PC-9 (cell line): Measurements from ENCODE around the gene KCNQ5. TPM values are rescaled to one million over a fixed set of nuclear protein-coding genes. Genes with fewer than 3 reads are reported as not detected.

Experiments used
- BruUV-seq: library from RNA; stranded (reverse); fragments of 400-500 nt; replicated peaks from 2 replicates; lab custom pipeline; 2021; lab: Mats Ljungman, UMichigan
- CTCF ChIA-PET: fragments of 300-600 bp; sonication (Branson Sonifier 250); formaldehyde crosslinking; loops from one replicate; lab custom pipeline; 2022; ENCODE audit warnings: antibody characterized with exemption; lab: Charles Lee
- POLR2A ChIA-PET: fragments of 300-600 bp; sonication (Branson Sonifier 250); formaldehyde crosslinking; loops from one replicate; lab custom pipeline; 2022; ENCODE audit warnings: antibody characterized with exemption; ENCODE audit not compliant: unreplicated experiment; lab: Charles Lee
- DNase-seq, 2 experiments: peaks; one replicate each; pipeline versions ENCODE4 v3.0.0 to v3.0.0-alpha.2; 2015 to 2022; ENCODE audit warnings: mixed read lengths in 1 of 2
- H2AFZ ChIP-seq: fragments of 200-600 bp; sonication (generic); 2 replicates; pipeline ENCODE4 v1.8.1; 2017; ENCODE audit warnings: antibody characterized with exemption
- H3F3A ChIP-seq: fragments of 200-600 bp; sonication (generic); 2 replicates; pipeline ENCODE4 v1.8.1; 2017; ENCODE audit warnings: antibody characterized with exemption, mild to moderate bottlenecking, low read depth; ENCODE audit not compliant: insufficient read depth
- H3K27ac ChIP-seq: fragments of 200-600 bp; sonication (generic); 2 replicates; pipeline ENCODE4 v1.6.1; 2016; ENCODE audit warnings: mixed run types
- H3K27me3 ChIP-seq: fragments of 200-600 bp; sonication (generic); 2 replicates; pipeline ENCODE4 v1.6.1; 2016; ENCODE audit warnings: low read depth, mixed run types; ENCODE audit not compliant: insufficient read depth
- H3K36me3 ChIP-seq: fragments of 200-600 bp; sonication (generic); 2 replicates; pipeline ENCODE4 v1.6.1; 2016; ENCODE audit warnings: low read depth, mixed run types
- H3K4me1 ChIP-seq: fragments of 200-600 bp; sonication (generic); replicated peaks from 2 replicates; pipeline ENCODE4 v1.6.1; 2016; ENCODE audit warnings: mixed run types; ENCODE audit not compliant: insufficient read depth
- H3K4me2 ChIP-seq: fragments of 200-600 bp; sonication (generic); 2 replicates; pipeline ENCODE4 v1.6.1; 2017; ENCODE audit warnings: mixed run types
- H3K4me3 ChIP-seq: fragments of 200-600 bp; sonication (generic); 2 replicates; pipeline ENCODE4 v1.6.1; 2016; ENCODE audit warnings: mixed run types
- H3K79me2 ChIP-seq: fragments of 200-600 bp; sonication (generic); 2 replicates; pipeline ENCODE4 v1.6.1; 2017; ENCODE audit warnings: low read depth, mixed run types
- H3K9me2 ChIP-seq: fragments of 200-600 bp; sonication (generic); 2 replicates; pipeline ENCODE4 v1.8.1; 2017; ENCODE audit warnings: mild to moderate bottlenecking; ENCODE audit not compliant: insufficient read depth
- H3K9me3 ChIP-seq: fragments of 200-600 bp; sonication (generic); 2 replicates; pipeline ENCODE4 v1.8.1; 2016; ENCODE audit warnings: low read depth; ENCODE audit not compliant: insufficient read depth
- H4K20me1 ChIP-seq: fragments of 200-600 bp; sonication (generic); 2 replicates; pipeline ENCODE4 v1.8.1; 2017; ENCODE audit not compliant: insufficient read depth
- CTCF ChIP-seq: fragments of 200-600 bp; sonication (generic); conservative IDR thresholded peaks from 2 replicates; pipeline ENCODE4 v1.6.1; 2017; ENCODE audit warnings: mixed run types, antibody characterized with exemption, mild to moderate bottlenecking, moderate library complexity
- EZH2 ChIP-seq: fragments of 200-600 bp; sonication (generic); IDR thresholded peaks from 2 replicates; pipeline ENCODE4 v1.8.0; 2017; ENCODE audit warnings: antibody characterized with exemption, low read depth
- intact Hi-C: fragments of 100-400 bp; cut with micrococcal nuclease; formaldehyde crosslinking; loops from one replicate; pipeline ENCODE4 v1.10.0; 2022; ENCODE audit not compliant: unreplicated experiment
- total RNA-seq: library from RNA; stranded (reverse); gene quantifications from 2 replicates; pipeline ENCODE4 v1.2.3, GENCODE V29; 2021

The KCNQ5 gene
- total RNA-seq, 1 experiment from 2014 or later, result 0.20 TPM

GRCh38 chr6:72826037-72826436, 204.2 kb downstream of the KCNQ5 start:
- H3K4me2 ChIP-seq, result no peak overlapping the region
- H3K4me3 ChIP-seq, result no peak overlapping the region
- no peaks in the 10 kb centered on the region for H3F3A ChIP-seq
- H3K79me2 ChIP-seq, result no peaks in the 10 kb centered on the region
- peaks cover 3% of the 10 kb centered on the region; the same call in 1 of the 2 replicates for H3K9me2 ChIP-seq
- ChIA-PET CTCF (no interaction called here), POLR2A (no interaction called here)
- no peak for TF ChIP-seq EZH2
- TF ChIP-seq CTCF, result no peak
- no peaks in the 10 kb centered on the region for H4K20me1 ChIP-seq
- no peaks in the 10 kb centered on the region for H3K4me1 ChIP-seq
- H3K9me3 ChIP-seq, result no peaks in the 10 kb centered on the region; the same call in 1 of the 2 replicates
- no peaks in the 10 kb centered on the region for H3K27me3 ChIP-seq
- H3K27ac ChIP-seq, result no peak overlapping the region
- H2AFZ ChIP-seq, result no peak overlapping the region
- intact Hi-C loops, result no loop called here
- H3K36me3 ChIP-seq, result no peaks in the 10 kb centered on the region
- no TSS peak for BruUV-seq
- no peak for DNase-seq

DNA sequence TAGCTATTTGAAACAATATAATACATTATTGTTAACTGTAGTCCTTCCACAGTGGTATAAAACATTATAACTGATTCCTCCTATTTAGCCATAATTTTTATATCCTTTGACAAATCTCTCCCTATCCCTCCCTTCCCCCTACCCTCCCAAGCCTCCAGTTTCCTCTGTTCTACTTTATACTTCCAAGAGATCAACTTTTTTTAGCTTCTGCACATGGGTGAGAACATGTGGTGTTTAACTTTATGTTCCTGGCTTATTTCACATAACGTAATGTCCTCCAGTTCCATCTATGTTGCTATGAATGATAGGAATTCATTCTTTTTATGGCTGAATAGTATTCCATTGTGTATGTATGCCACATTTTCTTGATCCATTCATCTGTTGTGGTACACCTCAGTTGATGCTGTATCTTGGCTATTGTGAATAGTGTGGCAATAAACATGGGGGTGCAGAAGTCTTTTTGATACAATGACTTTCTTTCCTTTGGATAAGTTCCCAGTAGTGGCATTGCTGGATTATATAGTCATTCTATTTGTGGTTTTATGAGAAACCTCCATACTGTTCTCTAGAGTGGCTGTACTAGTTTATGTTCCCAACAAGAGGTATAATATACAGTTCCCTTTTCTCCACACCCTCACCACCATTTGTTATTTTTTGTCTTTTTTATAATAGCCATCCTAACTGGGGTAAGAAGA, 205.0 kb downstream of the KCNQ5 start:
- no peak overlapping the region for H3K27ac ChIP-seq
- no peak overlapping the region for H2AFZ ChIP-seq
- POLR2A ChIA-PET, result no interaction called here
- H3K4me2 ChIP-seq, result no peak overlapping the region
- BruUV-seq, result no TSS peak
- H3K27me3 ChIP-seq, result no peaks in the 10 kb centered on the region
- CTCF ChIA-PET, result no interaction called here
- no peak for TF ChIP-seq EZH2
- TF ChIP-seq CTCF, result no peak
- no peaks in the 10 kb centered on the region for H3F3A ChIP-seq
- no peak overlapping the region for H3K4me3 ChIP-seq
- DNase-seq, result no peak
- H3K4me1 ChIP-seq, result no peaks in the 10 kb centered on the region
- no peaks in the 10 kb centered on the region; the same call in 1 of the 2 replicates for H3K9me3 ChIP-seq
- no peaks in the 10 kb centered on the region for H3K79me2 ChIP-seq
- H4K20me1 ChIP-seq, result no peaks in the 10 kb centered on the region
- intact Hi-C loops, result no loop called here
- peaks cover 3% of the 10 kb centered on the region; the same call in 1 of the 2 replicates for H3K9me2 ChIP-seq
- no peaks in the 10 kb centered on the region for H3K36me3 ChIP-seq

DNA sequence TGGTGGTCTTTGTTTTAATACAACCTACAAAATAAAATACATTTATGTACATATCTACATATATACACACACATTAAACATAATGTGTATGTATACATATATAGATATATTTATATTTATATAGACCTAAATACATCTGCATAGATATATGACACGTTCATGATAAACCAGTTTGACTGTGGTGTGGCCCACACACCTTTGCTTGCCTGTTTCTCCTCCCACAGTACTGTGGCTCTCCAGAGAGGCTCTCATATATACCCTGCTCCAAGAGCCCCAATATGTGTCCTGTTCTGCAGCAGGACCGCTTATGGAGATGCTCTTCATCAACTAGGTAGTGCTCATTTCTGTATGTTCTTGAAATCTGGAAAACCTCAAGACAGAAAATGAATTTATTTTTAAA, 207.0 kb downstream of the KCNQ5 start:
- POLR2A ChIA-PET, result no interaction called here
- no peaks in the 10 kb centered on the region for H3K27me3 ChIP-seq
- intact Hi-C loops, result no loop called here

More for the DNA sequence above, 207.0 kb downstream of the KCNQ5 start:
- CTCF ChIA-PET, result no interaction called here
- no peaks in the 10 kb centered on the region for H3F3A ChIP-seq
- no peak for DNase-seq
- TF ChIP-seq CTCF (no peak), EZH2 (no peak)
- peaks cover 3% of the 10 kb centered on the region; the same call in 1 of the 2 replicates for H3K9me2 ChIP-seq
- H3K4me1 ChIP-seq, result no peaks in the 10 kb centered on the region
- H3K4me3 ChIP-seq, result no peak overlapping the region
- H3K36me3 ChIP-seq, result no peaks in the 10 kb centered on the region
- no peaks in the 10 kb centered on the region for H3K79me2 ChIP-seq
- BruUV-seq, result no TSS peak
- H3K4me2 ChIP-seq, result no peak overlapping the region
- H4K20me1 ChIP-seq, result no peaks in the 10 kb centered on the region
- H2AFZ ChIP-seq, result no peak overlapping the region
- no peaks in the 10 kb centered on the region; the same call in 1 of the 2 replicates for H3K9me3 ChIP-seq
- H3K27ac ChIP-seq, result no peak overlapping the region
